Stimulated activated CD8-positive, alpha-beta memory T cell treated with anti-CD3 and anti-CD28 coated beads, Interleukin-15, amount 100 ng/mL, for 4 hours (primary cell): ENCODE data around the gene EXOC4.

ENCODE experiments used
- DNase-seq, 2 donors: peaks; one replicate each; pipeline ENCODE4 v3.0.0-alpha.2; 2020; ENCODE audit warnings: low read depth in 2 of 2

EXOC4 gene

GRCh38 chr7:134029743-134030142 is 776.9 kb downstream of the EXOC4 start:
- no peak for DNase-seq

- no peak for DNase-seq
Observed at GRCh38 chr7:134030460-134030865, 777.6 kb downstream of the EXOC4 start.

- DNase-seq, result no peak
Observed at GRCh38 chr7:134031835-134032617, 779.1 kb downstream of the EXOC4 start.

GRCh38 chr7:134034652-134035051 is 781.8 kb downstream of the EXOC4 start:
- DNase-seq, result no peak

- DNase-seq, result no peak
Observed at GRCh38 chr7:134037991-134038390, 785.1 kb downstream of the EXOC4 start.

- DNase-seq, result no peak
Observed at GRCh38 chr7:134040988-134041387, 788.1 kb downstream of the EXOC4 start.

GRCh38 chr7:134041477-134041876 is 788.6 kb downstream of the EXOC4 start:
- no peak for DNase-seq

- DNase-seq, result no peak
Observed at GRCh38 chr7:134042307-134042706, 789.4 kb downstream of the EXOC4 start.

GRCh38 chr7:134044682-134045081 is 791.8 kb downstream of the EXOC4 start:
- no peak for DNase-seq

- no peak for DNase-seq
Observed at GRCh38 chr7:134045716-134046115, 792.8 kb downstream of the EXOC4 start.

- DNase-seq, result no peak
Observed at GRCh38 chr7:134046594-134047128, 793.8 kb downstream of the EXOC4 start.

- DNase-seq, result no peak
Observed at GRCh38 chr7:134047675-134048074, 794.8 kb downstream of the EXOC4 start.

GRCh38 chr7:134048166-134048565 is 795.3 kb downstream of the EXOC4 start:
- DNase-seq, result no peak

- no peak for DNase-seq
Observed at GRCh38 chr7:134051020-134051419, 798.1 kb downstream of the EXOC4 start.

- no peak for DNase-seq
Observed at GRCh38 chr7:134056816-134057215, 803.9 kb downstream of the EXOC4 start.

GRCh38 chr7:134058521-134058920 is 805.6 kb downstream of the EXOC4 start:
- no peak for DNase-seq

- no peak for DNase-seq
Observed at GRCh38 chr7:134058980-134059379, 806.1 kb downstream of the EXOC4 start.

GRCh38 chr7:134059921-134060320 is 807.0 kb downstream of the EXOC4 start:
- DNase-seq, result no peak

- no peak for DNase-seq
Observed at GRCh38 chr7:134060874-134061273, 808.0 kb downstream of the EXOC4 start.

GRCh38 chr7:134062460-134062859 is 809.6 kb downstream of the EXOC4 start:
- DNase-seq, result no peak

- DNase-seq, result no peak
Observed at GRCh38 chr7:134065415-134065814, 812.5 kb downstream of the EXOC4 start.

GRCh38 chr7:134067164-134067563 is 814.3 kb downstream of the EXOC4 start:
- no peak for DNase-seq

GRCh38 chr7:134068670-134069069 is 815.8 kb downstream of the EXOC4 start:
- DNase-seq, result no peak

GRCh38 chr7:134069187-134069586 is 816.3 kb downstream of the EXOC4 start:
- DNase-seq, result no peak
